ENCODE results near the gene ATP1A1. TPM values are rescaled to one million over a fixed set of nuclear protein-coding genes. Genes with fewer than 3 reads are reported as not detected.

Gene ATP1A1
- total RNA-seq, 1 experiment from 2014 or later, result 239 TPM

DNA sequence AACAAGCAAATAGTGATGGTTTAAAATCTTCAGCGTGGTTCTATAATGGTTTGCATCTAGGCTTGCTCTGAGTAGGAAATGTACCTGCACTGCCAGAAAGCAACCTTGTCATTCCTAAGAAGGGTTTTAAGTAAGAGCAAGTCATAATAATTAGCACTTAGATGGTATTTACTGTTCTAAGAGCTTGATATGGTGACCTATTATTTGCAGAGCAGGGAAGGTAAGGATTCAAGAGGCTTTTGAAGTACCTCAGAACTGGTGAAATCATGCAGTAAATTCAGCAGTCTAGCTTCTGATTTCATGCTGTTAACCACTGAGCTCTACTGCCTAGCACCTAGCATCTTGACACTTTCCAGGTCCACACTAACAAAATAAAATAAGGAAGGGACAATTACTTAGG, 23.7 kb downstream of the ATP1A1 start:
- no peak for DNase-seq
- H3K23me2 ChIP-seq (ENCODE audit: insufficient read length, low read depth, low read length, poor library complexity, severe bottlenecking), result no peaks in the 10 kb centered on the region
- no peak overlapping the region for H3K23ac ChIP-seq (ENCODE audit: insufficient read length, low read depth, low read length)
- no peaks in the 10 kb centered on the region for H3K4me1 ChIP-seq (ENCODE audit: insufficient read depth, low read length)
- no peak overlapping the region for H3K56ac ChIP-seq (ENCODE audit: insufficient read length, low read depth, low read length)
- H3K9ac ChIP-seq (ENCODE audit: extremely low read depth, insufficient read length, low read length), result no peak overlapping the region
- H3K18ac ChIP-seq (ENCODE audit: insufficient read length, low read depth, low read length), result no peak overlapping the region
- H3K79me2 ChIP-seq (ENCODE audit: insufficient read depth, low read length), result no peaks in the 10 kb centered on the region
- H2BK20ac ChIP-seq (ENCODE audit: low read depth, low read length, poor library complexity, severe bottlenecking), result no peak overlapping the region
- H3K4ac ChIP-seq (ENCODE audit: low read depth, low read length), result no peak overlapping the region
- Mint-ChIP-seq H3K4me3 (no peak overlapping the region), H3K27ac (peak overlapping the region in 1 of 3 experiments; percentile 89; a peak in 2 of 7 replicates), H3K27me3 (ENCODE audit: low read depth) (no peaks in the 10 kb centered on the region), H3K36me3 (ENCODE audit: insufficient read depth in 1 of 3, low read depth in 3 of 3) (peaks cover 71 to 98% (median 96%) of the 10 kb centered on the region in 3 experiments; a peak in 6 of 7 replicates), H3K9me3 (no peaks in the 10 kb centered on the region), H3K4me1 (peaks cover 11 to 17% of the 10 kb centered on the region in 2 experiments)
- H3K4me2 ChIP-seq (ENCODE audit: insufficient read depth, insufficient read length, low read length), result no peak overlapping the region
- no peak overlapping the region for H4K5ac ChIP-seq (ENCODE audit: insufficient read length, low read depth, low read length)
- H3K14ac ChIP-seq (ENCODE audit: insufficient read depth, low read length), result no peak overlapping the region
- TF ChIP-seq, protein P1, sequence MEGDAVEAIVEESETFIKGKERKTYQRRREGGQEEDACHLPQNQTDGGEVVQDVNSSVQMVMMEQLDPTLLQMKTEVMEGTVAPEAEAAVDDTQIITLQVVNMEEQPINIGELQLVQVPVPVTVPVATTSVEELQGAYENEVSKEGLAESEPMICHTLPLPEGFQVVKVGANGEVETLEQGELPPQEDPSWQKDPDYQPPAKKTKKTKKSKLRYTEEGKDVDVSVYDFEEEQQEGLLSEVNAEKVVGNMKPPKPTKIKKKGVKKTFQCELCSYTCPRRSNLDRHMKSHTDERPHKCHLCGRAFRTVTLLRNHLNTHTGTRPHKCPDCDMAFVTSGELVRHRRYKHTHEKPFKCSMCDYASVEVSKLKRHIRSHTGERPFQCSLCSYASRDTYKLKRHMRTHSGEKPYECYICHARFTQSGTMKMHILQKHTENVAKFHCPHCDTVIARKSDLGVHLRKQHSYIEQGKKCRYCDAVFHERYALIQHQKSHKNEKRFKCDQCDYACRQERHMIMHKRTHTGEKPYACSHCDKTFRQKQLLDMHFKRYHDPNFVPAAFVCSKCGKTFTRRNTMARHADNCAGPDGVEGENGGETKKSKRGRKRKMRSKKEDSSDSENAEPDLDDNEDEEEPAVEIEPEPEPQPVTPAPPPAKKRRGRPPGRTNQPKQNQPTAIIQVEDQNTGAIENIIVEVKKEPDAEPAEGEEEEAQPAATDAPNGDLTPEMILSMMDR (conservative IDR thresholded peaks at IDR 0.05), result no peak
- no peak overlapping the region for H4K8ac ChIP-seq (replicated peaks; ENCODE audit: insufficient read length, low read depth, low read length)
- no peak overlapping the region for H2BK12ac ChIP-seq (ENCODE audit: insufficient read length, low read depth, low read length)
- H3K27ac ChIP-seq (ENCODE audit: insufficient read length, low read depth, low read length), result no peak overlapping the region
- no peaks in the 10 kb centered on the region for H3K9me3 ChIP-seq (ENCODE audit: control insufficient read depth, low read depth, low read length)
- no peak overlapping the region for H2BK120ac ChIP-seq (ENCODE audit: low read depth, low read length, poor library complexity, severe bottlenecking)
- H2AK5ac ChIP-seq (ENCODE audit: insufficient read length, low read length), result no peak overlapping the region
- no peaks in the 10 kb centered on the region for H4K20me1 ChIP-seq (ENCODE audit: control insufficient read depth, insufficient read depth, insufficient read length)
- H3K79me1 ChIP-seq (ENCODE audit: insufficient read depth, low read depth, low read length, poor library complexity, severe bottlenecking), result no peaks in the 10 kb centered on the region
- H2AFZ ChIP-seq (ENCODE audit: low read length), result no peak overlapping the region
- H3T11ph ChIP-seq (ENCODE audit: low read length), result no peak overlapping the region
- no peak overlapping the region for H2BK15ac ChIP-seq (ENCODE audit: low read depth, low read length)
- no CpG with 5 or more reads among the region's 1 CpG for WGBS (ENCODE audit: extremely low coverage, insufficient read length, low lambda C conversion rate)
- no peak overlapping the region for H4K91ac ChIP-seq (ENCODE audit: insufficient read length, low read depth, low read length)
- H2BK5ac ChIP-seq (ENCODE audit: insufficient read length, low read length), result no peak overlapping the region
- no peaks in the 10 kb centered on the region for H3K27me3 ChIP-seq (ENCODE audit: insufficient read depth, low read length)

Data from H9 (cell line).